Activated CD4-positive, alpha-beta T cell treated with anti-CD3 and anti-CD28 coated beads, Interleukin-2, Interleukin-4, amounts not matched to agents 100 ng/mL and 50 ng/mL, durations not matched to agents 16 hours and 8 hours (primary cell): ENCODE data around the gene GRK1.
"Not testable (repeated sequence)": the region's sequence is repeated elsewhere in the genome, so short reads cannot be mapped to it uniquely, and the experiment has no call there.

Experiments
- DNase-seq: peaks from one replicate; pipeline ENCODE4 v3.0.0-alpha.2; 2020; ENCODE audit warnings: low spot score

The GRK1 gene

DNA sequence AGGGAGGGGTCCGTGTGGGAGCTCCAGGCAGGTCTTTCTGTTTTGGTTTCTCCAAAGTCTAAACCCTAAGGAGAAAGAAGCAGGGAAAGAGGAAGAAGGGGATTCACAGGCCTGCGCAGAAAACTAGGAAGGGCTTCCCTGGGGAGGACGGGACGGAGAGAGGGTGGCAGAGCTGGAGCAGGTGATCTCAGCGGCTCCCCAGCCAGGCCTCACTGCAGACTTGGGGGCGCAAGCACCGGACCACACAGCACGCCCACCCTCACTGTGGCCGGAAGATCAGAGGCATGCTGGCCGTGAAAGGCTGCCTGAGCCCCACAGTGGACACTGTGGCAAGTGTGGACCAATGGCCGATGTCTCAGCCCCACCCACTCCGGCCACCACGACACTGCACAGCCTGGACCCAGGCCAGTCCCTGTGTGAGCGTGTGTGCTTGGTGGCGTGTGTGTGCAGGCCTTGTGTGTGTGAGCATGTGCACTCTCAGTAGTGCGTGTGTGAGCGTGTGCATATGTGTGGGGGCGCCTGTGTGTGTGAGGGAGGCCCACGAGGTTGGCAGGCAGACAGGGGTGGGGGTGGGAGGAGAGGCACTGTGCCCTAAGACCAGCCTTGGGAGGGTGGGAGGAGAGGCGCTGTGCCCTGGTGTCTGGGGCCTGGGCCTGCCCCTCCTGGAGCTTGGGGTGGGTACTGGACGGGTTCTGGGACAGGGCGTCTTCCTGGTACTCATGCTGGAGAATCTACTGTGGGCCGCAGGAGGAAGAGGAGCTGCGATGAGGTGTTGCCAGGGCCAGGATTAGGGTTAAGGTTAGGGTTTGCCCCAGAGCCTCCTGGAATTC lies 76.6 kb downstream of the GRK1 start:
- no peak for DNase-seq

DNA sequence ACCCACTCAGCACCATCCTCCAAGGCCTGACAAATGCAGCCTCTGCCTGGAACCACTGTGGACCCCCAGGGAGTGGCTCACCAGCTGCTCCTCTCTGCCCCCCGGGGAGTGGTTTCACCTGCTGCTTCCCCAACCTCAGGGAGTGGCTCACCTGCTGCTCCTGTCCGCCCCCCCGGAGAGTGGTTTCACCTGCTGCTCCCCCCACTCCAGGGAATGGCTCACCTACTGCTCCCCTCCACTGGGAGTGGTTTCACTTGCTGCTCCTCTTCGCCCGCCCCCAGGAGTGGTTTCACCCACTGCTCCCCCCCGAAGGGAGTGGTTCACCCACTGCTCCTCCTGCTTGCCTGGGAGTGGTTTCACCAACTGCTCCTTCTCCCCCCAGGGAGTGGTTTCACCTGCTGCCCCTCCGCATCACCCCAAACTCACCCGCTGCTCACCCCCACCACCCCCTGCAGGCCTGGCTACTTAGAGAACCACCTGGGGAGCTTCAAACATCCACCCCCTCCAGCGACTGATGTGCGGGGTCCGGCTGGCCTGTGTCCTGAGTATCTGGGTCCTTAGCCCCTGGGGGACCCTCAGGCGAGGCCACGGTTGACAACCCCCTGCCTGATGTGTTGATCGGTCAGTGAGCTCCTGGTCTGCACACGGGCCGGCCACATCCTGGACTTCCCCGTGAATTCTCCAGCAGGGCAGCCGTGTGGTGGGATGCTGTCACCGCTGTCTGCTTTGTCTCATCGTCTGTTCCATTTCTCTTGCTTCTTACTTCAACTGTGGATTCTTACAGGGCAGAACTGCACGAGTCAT lies 77.4 kb downstream of the GRK1 start:
- DNase-seq: no peak

DNA sequence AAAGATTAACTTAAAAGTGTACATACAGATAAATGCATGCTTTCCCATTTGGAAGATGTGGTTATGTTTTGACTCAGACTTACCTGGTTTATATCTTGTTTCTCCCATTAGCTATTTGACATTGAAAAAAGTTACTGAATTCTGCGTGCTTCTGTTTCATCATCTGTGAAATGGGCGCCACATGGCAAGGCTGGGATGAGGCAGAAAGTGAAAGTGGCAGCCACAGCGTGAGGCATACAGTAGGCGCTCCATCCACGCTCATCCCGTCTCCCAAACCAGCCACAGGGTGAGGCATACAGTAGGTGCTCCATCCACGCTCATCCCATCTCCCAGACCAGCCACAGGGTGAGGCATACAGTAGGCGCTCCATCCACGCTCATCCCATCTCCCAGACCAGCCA lies 78.0 kb downstream of the GRK1 start:
- no peak for DNase-seq

DNA sequence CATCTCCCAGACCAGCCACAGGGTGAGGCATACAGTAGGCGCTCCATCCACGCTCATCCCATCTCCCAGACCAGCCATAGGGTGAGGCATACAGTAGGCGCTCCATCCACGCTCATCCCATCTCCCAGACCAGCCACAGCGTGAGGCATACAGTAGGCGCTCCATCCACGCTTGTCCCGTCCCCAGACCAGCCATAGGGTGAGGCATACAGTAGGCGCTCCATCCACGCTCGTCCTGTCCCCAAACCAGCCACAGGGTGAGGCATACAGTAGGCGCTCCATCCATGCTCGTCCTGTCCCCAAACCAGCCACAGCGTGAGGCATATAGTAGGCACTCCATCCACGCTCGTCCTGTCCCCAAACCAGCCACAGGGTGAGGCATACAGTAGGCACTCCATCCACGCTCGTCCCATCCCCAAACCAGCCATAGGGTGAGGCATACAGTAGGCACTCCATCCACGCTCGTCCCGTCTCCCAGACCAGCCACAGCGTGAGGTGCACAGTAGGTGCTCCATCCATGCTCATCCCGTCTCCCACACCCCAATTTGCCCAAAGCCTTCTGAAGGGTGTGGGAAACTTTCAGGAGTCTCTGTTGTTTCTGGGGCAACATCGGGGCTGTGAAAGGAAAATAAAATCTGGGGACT lies 78.6 kb downstream of the GRK1 start:
- DNase-seq: not testable (repeated sequence)

DNA sequence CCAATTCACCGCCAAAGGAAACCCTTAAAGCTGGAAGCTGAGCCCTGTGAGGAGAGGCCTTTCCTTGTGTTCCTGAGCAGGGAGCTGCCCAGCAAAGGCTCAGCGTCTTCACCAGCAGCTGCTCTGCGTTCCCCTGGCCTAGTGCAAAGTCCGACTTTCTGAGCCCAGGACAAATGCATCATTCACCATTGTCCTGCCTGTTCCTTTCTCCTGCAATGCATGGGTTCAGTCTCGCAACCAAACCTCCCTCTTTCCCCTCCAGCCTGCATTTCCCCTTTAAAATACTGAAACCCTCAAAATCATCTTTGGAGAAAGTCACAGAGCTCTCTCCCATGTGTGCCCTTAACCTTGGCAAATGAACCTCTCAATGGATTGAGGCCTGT lies 79.1 kb downstream of the GRK1 start:
- DNase-seq: no peak

DNA sequence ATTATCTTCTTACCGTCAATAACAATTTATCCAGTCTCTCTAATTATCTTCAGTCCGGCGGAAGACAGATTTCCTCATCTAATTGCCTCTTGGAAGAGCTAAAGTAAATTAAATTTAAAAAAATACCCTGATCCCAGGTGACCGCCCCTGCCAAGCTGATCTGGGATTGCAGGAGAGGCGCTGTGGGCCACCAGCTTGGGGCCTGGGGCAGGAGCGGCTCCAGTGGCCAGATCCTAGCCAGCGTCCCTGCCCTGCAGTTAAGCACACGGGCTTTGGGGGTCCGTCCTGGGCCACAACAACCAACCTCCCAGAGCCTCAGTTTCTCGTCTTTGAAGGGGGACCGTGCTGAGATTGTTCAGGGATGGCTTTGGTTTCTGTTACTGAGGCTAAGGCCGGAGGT lies 79.7 kb downstream of the GRK1 start:
- no peak for DNase-seq

DNA sequence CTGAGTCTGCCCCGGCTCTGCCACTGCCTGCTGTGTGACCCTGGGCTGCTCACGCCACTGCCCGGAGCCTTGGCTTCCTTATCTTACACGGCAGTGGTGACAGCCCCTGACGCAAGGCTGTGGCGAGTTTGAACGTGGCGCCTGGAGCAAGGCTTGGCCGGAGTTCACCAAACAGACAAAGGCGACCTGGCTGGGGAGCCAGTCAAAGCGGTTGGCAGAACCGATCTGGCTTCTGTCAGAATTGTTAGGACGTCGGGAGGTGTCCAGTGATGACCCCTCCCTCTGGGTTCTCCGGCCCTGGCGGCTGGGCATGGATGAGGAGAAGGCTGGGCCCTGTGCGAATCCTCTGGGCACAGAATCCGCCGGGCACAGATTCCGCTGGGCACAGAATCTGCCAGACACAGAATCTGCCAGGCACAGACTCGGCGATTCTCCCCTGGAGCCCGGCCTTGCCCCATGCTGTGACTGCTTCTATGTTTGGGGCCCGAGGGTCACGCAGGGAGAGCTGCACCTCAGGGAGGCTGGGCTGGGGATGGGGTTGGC lies 80.3 kb downstream of the GRK1 start:
- DNase-seq: no peak

DNA sequence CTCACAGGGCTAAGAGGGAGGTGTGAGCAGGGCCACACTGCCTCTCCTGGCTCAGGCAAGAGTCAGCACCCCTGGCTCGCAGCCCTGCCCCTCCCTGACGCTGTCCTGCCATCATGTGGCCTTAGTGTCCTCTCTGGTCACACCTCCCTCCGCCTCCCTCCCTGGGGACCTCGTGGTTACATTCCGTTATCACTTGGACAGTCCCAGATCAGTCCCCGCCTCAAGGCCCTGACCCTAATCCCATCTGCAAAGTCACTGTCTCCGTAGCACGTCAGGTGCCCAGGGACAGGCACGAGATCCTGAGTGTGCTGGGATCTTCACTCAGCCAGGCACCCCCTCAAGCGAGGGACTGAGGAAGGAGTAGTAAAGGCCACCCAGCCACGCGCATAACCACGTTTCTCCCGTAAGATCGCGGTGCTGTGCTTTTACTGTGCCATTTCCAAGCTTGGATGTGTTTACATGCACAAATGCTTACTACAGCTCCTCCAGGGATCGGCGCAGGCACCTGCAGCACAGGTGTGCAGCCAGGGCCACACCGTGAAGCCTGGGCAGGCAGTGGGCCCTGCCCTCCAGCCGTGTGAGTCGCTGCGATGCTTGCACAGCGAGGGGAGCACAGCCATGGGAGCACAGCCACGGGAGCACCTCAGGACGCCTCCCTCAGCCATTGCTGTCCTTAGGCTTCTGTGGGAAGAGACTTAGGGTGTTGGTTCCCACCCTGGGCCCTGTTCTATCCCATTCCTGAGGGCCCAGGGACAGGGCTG lies 81.3 kb downstream of the GRK1 start:
- DNase-seq: no peak

DNA sequence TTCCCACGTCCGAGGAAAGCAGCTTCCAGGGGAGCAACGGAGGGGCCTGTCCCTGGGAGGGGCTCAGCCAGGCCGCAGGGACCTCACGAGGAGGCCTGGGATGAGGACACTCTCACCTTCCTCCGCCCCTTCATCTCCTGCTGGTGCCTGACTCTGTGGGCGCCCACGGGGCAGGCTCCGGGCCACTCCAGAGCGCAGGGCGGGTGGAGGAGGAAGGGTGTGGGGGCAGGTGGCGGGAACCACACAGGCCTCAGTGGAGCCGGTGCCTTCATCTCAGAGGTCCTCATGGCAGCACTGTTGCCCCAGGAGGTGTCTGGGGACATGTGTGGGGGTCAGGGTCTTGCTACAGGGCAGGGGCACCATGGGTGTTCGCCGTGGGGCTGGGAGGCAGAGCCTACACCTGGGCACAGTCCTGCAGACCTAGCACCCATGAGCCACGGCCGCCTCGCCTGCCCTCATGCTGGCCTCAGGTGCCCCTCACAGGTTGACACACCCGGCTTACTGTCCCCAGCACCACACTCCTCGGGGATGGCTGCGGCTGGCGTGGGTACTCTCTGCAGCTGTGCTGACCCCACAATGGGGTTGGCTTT lies 81.9 kb downstream of the GRK1 start:
- no peak for DNase-seq

DNA sequence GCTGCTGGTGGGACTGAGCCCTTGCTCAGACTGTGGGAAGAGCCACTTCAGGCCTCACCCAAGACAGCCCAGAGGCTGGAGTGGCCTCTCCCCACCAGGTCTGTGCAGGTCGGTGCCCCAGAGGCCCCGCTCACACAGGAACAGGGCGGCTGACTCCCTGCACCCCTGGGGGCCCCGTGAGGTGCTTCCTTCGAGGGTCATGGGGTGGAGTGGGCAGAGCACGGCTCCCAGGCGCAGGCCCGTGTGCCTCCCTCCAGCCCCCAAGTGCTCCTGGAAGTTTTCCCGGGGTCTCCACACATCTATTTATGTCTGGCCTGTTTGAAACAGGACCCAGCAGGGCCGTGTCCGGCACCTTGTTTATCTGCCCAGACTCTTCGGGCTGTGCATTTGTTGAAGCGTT lies 82.5 kb downstream of the GRK1 start:
- DNase-seq: no peak

DNA sequence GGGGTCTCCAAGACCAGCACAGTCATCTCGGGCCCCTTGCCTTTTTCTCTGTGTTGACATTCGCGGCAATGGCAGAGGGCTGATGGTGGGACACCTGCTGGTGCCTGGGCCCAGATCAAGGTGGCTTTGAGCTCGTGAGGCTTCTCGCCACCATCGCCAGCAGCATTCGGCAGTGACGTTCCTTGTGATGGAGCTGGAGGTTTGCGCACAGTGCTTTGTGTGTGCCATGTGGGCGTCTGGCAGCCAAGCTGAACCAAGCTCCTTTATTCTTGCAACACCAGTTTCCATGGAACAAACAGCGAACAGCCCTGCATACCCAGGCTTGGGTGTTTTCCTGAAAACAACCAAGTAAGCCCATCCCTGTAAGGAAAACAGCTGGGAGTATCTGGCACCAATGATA lies 82.9 kb downstream of the GRK1 start:
- DNase-seq: no peak

DNA sequence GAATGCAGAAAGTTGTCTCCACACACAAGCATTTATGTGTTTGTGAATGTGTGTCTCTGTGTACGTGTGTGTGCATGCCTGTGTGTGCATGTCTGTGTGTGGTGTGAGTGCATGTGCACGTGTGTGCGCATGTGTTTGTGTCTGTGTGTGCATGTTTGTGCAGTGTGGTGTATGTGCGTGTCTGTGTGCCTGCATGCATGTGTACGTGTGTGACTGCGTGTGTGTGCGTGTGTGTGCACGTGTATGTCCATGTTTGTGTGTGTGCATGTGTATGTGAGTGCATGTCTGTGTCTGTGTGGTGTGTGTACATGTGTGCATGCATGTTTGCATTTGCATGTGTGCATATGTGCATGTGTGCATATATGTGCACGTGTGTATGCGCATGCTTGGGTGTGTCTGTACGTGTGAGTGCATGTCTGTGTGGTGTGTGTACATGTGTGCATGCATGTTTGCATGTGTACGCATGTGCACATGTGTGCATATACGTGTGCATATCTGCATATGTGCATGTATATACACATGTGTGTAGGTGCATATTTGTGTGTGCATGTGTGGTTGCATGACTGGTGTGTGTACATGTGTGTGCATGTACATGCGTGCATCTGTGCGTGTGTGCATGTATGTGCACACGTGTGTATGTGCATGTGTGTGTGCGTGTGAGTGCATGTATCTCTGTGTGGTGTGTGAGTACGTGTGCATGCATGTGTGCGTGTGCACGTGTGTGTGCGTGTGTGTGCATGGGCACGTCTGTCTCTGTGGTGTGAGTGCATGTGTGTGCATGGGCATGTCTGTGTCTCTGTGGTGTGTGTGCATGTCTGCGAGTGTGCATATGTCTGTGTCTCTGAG lies 83.8 kb downstream of the GRK1 start:
- DNase-seq: no peak

DNA sequence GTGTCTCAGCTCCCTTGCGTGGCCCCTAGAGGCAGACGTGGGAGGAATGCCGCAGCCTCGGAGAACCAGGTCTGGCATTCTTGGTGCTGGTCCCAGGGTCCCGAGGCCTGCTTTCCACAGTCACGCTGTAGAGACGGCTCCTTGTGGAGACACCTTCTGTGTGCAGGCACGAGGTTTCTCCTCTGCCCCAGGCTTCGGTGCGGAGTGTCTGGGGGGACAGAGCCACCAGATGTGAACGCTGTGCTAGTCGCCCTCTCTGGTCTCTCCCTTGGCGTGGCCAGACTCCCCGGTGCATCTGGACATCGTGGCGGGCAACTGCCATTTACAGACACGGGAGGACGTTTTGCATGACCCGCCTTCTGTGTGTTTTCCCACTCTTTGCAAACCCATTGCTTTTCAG lies 84.5 kb downstream of the GRK1 start:
- no peak for DNase-seq

DNA sequence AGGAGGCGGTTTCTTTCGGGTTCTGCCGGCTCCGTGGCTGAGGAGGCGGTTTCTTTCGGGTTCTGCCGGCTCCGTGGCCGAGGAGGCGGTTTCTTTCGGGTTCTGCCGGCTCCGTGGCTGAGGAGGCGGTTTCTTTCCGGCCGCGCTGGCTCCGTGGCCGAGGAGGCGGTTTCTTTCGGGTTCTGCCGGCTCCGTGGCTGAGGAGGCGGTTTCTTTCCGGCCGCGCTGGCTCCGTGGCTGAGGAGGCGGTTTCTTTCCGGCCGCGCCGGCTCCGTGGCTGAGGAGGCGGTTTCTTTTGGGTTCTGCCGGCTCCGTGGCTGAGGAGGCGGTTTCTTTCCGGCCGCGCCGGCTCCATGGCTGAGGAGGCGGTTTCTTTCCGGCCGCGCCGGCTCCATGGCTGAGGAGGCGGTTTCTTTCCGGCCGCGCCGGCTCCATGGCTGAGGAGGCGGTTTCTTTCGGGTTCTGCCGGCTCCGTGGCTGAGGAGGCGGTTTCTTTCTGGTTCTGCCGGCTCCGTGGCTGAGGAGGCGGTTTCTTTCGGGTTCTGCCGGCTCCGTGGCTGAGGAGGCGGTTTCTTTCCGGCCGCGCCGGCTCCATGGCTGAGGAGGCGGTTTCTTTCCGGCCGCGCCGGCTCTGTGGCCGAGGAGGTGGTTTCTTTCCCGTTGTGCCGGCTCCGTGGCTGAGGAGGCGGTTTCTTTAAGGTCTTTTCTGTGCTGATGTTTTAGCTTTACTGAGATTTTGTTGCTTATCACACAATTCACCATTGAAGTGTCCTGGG lies 85.4 kb downstream of the GRK1 start:
- DNase-seq: not testable (repeated sequence)

DNA sequence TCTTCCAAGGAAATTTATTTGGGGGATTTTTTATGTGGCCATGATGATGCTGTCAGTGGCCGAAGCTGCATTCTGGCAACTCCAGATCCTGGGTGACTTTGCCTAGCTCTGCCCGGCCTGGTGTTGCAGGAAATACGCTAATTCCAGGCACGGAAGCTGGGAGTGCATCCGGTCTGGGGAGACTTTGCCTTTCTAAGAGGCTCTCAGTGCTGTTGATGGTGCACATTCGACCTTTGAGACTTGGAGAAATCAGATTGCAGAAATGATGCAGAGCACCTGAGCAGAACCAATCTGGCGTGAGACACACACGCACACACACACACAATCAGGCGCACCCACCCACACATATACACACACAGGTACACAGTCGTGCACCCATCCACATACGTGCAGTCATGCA lies 86.2 kb downstream of the GRK1 start:
- DNase-seq: no peak

DNA sequence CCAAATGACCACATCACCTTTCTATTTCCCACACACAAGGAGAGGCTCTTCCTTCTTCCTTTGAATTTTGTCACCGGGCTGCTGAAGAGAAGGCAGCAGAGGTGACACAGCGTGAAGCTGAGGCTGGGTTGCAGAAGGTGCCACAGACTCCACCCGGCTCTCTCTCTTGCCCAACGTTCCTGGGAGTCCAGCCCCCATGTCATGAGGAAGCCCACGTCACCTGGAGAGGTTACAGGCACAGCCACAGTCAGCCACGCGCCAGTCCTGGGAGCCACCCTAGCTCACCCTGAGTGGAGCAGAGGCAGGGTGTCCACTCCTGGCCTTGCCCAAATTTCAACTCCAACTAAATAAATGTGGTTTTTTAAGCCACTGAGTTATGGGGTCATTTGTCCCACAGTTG lies 87.2 kb downstream of the GRK1 start:
- no peak for DNase-seq

DNA sequence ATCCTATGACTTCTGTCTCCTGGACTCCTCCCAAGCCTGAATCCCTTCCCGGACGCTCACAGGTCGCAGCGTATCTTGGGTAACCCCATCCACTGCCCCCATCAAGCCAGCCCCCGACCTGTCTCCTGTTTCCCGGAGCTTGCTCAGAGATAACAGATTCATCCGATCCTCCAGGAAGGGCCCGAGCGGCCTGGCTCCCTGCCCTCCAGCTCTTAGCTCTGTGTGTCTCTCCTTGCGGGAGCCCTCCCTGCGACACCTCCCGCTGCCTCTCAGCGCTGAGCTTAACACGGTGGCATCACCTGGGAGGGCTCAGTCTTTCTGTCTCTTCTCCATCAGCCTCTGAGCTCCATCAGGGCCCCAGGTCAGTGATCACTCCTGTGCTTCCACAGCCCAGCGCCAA lies 87.7 kb downstream of the GRK1 start:
- no peak for DNase-seq

DNA sequence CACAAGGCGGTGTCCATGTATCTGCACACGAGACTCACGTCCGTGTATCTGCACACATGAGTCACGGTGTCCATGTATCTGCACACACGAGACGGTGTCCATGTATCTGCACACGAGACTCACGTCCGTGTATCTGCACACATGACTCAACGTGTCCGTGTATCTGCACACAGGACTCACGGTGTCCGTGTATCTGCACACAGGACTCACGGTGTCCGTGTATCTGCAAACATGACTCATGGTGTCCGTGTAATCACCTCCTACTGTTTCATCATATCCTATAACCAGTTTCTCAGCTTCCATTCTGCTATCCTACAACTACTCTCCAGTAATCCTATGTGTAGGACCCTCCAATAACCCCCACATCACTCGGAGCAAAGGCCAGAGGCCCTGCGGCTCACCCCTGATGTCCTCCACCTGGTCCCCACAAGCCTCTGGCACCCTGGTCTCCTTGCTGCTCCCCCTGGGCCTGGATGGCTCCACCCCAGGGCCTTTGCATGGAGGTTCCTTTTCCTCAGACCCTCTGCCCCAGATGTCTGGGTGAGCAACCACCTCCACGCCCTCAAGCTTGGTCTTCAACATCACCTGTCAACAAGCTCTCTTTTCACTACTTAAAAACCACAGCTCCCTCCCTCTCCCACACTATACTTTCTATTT lies 89.5 kb downstream of the GRK1 start:
- DNase-seq: no peak
